Panc1 (cell line): ENCODE measurements around the gene CCDC66. TPM values are rescaled to one million over a fixed set of nuclear protein-coding genes. Genes with fewer than 3 reads are reported as not detected.
A peak's percentile ranks its signal among the peaks of the same experiment; 100 is the strongest.

ENCODE experiments used
- ATAC-seq: fragments of 200-7000 bp; cut with Tn5 transposase; 2 replicates; pipeline ENCODE4 v1.9.1; 2020; ENCODE audit warnings: mild to moderate bottlenecking, moderate library complexity
- BruUV-seq: library from RNA; stranded (reverse); fragments of 400-500 nt; replicated peaks from 2 replicates; lab custom pipeline; 2021; lab: Mats Ljungman, UMichigan
- CTCF ChIA-PET: fragments of 300-600 bp; sonication (Branson Sonifier 250); formaldehyde crosslinking; loops from one replicate; lab custom pipeline; 2022; ENCODE audit warnings: antibody characterized with exemption; lab: Charles Lee
- POLR2A ChIA-PET: fragments of 300-600 bp; sonication (Branson Sonifier 250); formaldehyde crosslinking; loops from one replicate; lab custom pipeline; 2022; ENCODE audit warnings: antibody characterized with exemption; lab: Charles Lee
- DNase-seq: peaks from one replicate; pipeline ENCODE4 v3.0.0-alpha.2; 2010; ENCODE audit warnings: low read depth, low spot score
- H3K27ac ChIP-seq: 2 replicates; pipeline ENCODE4 v1.5.1; 2011; ENCODE audit warnings: mild to moderate bottlenecking, low read length, inconsistent platforms
- H3K27me3 ChIP-seq: fragments of 200-500 bp; sonication (Bioruptor generic); 2 replicates; pipeline ENCODE4 v1.6.0; 2014; ENCODE audit warnings: low read length, inconsistent platforms; ENCODE audit not compliant: control insufficient read depth, insufficient read depth
- H3K36me3 ChIP-seq: fragments of 200-500 bp; sonication (Bioruptor generic); 2 replicates; pipeline ENCODE4 v1.5.1; 2014; ENCODE audit warnings: inconsistent platforms, mild to moderate bottlenecking, low read length, moderate library complexity; ENCODE audit not compliant: control insufficient read depth, insufficient read depth
- H3K4me1 ChIP-seq: 2 replicates; pipeline ENCODE4 v1.5.1; 2011; ENCODE audit warnings: inconsistent platforms, mild to moderate bottlenecking, low read length, moderate library complexity; ENCODE audit not compliant: control insufficient read depth, insufficient read depth
- H3K4me3 ChIP-seq, 2 experiments: 2 replicates each; pipeline ENCODE4 v1.5.1; 2011 to 2012; ENCODE audit warnings: low read depth in 2 of 2, low read length in 2 of 2, mild to moderate bottlenecking in 2 of 2, inconsistent platforms in 1 of 2, moderate library complexity in 1 of 2
- H3K9me3 ChIP-seq: fragments of 200-500 bp; sonication (Bioruptor generic); 2 replicates; pipeline ENCODE4 v1.5.1; 2014; ENCODE audit warnings: low read depth, mild to moderate bottlenecking, inconsistent platforms, low read length, moderate library complexity; ENCODE audit not compliant: control insufficient read depth, insufficient read depth
- POLR2AphosphoS5 ChIP-seq: IDR thresholded peaks from 2 replicates; pipeline ENCODE4 v1.6.1; 2012; ENCODE audit warnings: mild to moderate bottlenecking, low read depth, low read length, moderate library complexity
- SIN3A ChIP-seq: IDR thresholded peaks from 2 replicates; pipeline ENCODE4 v1.6.1; 2012; ENCODE audit warnings: low read depth, mild to moderate bottlenecking, low read length, moderate library complexity, borderline replicate concordance; ENCODE audit not compliant: insufficient read depth
- TCF7L2 ChIP-seq: IDR thresholded peaks from 2 replicates; pipeline ENCODE4 v1.6.1; 2011; ENCODE audit warnings: mild to moderate bottlenecking, low read depth, low read length, inconsistent platforms
- in situ Hi-C: cut with HindIII; loops from 2 replicates; pipeline ENCODE4 v1.10.0; 2016; ENCODE audit warnings: low sequenced_read_pairs, low pct_unique_long_range_greater_than_20kb
- intact Hi-C: fragments of 100-400 bp; cut with micrococcal nuclease; formaldehyde crosslinking; loops from one replicate; pipeline ENCODE4 v1.10.0; 2022; ENCODE audit not compliant: unreplicated experiment
- total RNA-seq: library from RNA; stranded (reverse); gene quantifications from one replicate; pipeline ENCODE4 v1.2.1, GENCODE V29; 2021; ENCODE audit not compliant: unreplicated experiment
- TF ChIP-seq, protein P1 (sequence below), 2 experiments: IDR thresholded peaks; 2 replicates each; pipeline ENCODE4 v1.6.1; 2011 to 2012; ENCODE audit warnings: low read depth in 2 of 2, control low read depth in 1 of 2, low read length in 1 of 2, mild to moderate bottlenecking in 1 of 2, moderate library complexity in 1 of 2; ENCODE audit not compliant: insufficient read depth in 1 of 2
- TF ChIP-seq, protein P2 (sequence below): fragments of 450-650 bp; IDR thresholded peaks from 2 replicates; pipeline ENCODE4 v1.5.1; 2017; ENCODE audit warnings: mild to moderate bottlenecking

CCDC66 gene
- total RNA-seq, 1 experiment from 2014 or later, result 11.1 TPM

DNA sequence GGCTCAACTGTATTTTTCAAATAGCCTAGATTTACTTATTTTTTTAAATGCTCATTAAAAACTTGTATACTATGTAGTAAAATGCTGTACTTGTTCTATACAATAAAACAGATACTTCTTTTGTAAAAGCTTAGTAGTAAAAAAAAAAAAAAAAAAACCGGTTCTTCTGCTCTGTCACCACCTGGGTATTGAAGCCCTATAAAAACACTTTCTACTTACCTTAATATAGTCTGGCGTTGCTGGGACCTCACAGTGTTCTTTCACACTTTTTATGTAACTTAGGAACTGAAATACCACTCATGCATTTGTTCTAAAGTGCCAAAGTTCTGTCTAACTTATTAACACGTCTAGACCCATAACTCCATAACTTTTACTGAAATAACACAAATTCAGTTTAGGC lies 64.7 kb downstream of the CCDC66 start:
- TF ChIP-seq TCF7L2 (no peak), SIN3A (no peak), POLR2AphosphoS5 (no peak)
- TF ChIP-seq, protein P1, sequence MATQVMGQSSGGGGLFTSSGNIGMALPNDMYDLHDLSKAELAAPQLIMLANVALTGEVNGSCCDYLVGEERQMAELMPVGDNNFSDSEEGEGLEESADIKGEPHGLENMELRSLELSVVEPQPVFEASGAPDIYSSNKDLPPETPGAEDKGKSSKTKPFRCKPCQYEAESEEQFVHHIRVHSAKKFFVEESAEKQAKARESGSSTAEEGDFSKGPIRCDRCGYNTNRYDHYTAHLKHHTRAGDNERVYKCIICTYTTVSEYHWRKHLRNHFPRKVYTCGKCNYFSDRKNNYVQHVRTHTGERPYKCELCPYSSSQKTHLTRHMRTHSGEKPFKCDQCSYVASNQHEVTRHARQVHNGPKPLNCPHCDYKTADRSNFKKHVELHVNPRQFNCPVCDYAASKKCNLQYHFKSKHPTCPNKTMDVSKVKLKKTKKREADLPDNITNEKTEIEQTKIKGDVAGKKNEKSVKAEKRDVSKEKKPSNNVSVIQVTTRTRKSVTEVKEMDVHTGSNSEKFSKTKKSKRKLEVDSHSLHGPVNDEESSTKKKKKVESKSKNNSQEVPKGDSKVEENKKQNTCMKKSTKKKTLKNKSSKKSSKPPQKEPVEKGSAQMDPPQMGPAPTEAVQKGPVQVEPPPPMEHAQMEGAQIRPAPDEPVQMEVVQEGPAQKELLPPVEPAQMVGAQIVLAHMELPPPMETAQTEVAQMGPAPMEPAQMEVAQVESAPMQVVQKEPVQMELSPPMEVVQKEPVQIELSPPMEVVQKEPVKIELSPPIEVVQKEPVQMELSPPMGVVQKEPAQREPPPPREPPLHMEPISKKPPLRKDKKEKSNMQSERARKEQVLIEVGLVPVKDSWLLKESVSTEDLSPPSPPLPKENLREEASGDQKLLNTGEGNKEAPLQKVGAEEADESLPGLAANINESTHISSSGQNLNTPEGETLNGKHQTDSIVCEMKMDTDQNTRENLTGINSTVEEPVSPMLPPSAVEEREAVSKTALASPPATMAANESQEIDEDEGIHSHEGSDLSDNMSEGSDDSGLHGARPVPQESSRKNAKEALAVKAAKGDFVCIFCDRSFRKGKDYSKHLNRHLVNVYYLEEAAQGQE (IDR thresholded peaks at IDR 0.05; ENCODE audit: insufficient read depth in 1 of 2, low read depth in 2 of 2, low read length in 1 of 2), result no peak
- TF ChIP-seq, protein P2, sequence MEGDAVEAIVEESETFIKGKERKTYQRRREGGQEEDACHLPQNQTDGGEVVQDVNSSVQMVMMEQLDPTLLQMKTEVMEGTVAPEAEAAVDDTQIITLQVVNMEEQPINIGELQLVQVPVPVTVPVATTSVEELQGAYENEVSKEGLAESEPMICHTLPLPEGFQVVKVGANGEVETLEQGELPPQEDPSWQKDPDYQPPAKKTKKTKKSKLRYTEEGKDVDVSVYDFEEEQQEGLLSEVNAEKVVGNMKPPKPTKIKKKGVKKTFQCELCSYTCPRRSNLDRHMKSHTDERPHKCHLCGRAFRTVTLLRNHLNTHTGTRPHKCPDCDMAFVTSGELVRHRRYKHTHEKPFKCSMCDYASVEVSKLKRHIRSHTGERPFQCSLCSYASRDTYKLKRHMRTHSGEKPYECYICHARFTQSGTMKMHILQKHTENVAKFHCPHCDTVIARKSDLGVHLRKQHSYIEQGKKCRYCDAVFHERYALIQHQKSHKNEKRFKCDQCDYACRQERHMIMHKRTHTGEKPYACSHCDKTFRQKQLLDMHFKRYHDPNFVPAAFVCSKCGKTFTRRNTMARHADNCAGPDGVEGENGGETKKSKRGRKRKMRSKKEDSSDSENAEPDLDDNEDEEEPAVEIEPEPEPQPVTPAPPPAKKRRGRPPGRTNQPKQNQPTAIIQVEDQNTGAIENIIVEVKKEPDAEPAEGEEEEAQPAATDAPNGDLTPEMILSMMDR, result no peak
- Histone ChIP-seq H3K27me3 (no peaks in the 10 kb centered on the region), H3K4me1 (no peaks in the 10 kb centered on the region), H3K4me3 (no peak overlapping the region), H3K36me3 (peaks cover 36% of the 10 kb centered on the region), H3K9me3 (no peaks in the 10 kb centered on the region), H3K27ac (no peak overlapping the region)
- TSS peak; percentile 28 for BruUV-seq
- no peak for ATAC-seq
- intact Hi-C loops, result no loop called here
- CTCF ChIA-PET, result no interaction called here
- DNase-seq, result no peak
- POLR2A ChIA-PET, result no interaction called here
- in situ Hi-C loops, result no loop called here

DNA sequence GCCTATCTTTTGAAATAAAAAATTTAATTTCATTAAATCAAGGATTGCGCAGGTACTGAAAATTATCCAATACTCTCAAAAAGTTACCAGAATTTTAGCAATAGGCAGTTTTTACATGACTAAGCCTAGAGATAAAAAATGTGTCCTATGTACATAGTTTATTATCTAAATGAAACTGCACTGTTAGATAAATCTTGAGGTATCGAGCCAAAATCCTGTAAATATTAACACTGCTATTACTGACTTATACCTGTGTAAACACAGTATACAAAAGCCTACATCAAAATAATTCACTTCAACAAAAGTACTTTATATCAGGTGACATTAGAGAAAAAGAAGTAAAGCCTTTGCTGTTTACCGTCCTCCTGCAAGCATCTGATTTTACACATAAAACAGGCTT lies 65.4 kb downstream of the CCDC66 start:
- Histone ChIP-seq H3K27ac (no peak overlapping the region), H3K27me3 (no peaks in the 10 kb centered on the region), H3K9me3 (no peaks in the 10 kb centered on the region), H3K4me3 (no peak overlapping the region), H3K4me1 (no peaks in the 10 kb centered on the region), H3K36me3 (peaks cover 40% of the 10 kb centered on the region)
- no peak for TF ChIP-seq SIN3A
- ChIA-PET CTCF (no interaction called here), POLR2A (no interaction called here)
- DNase-seq, result no peak
- intact Hi-C loops, result no loop called here
- no peak for ATAC-seq
- no TSS peak for BruUV-seq
- in situ Hi-C loops, result no loop called here

DNA sequence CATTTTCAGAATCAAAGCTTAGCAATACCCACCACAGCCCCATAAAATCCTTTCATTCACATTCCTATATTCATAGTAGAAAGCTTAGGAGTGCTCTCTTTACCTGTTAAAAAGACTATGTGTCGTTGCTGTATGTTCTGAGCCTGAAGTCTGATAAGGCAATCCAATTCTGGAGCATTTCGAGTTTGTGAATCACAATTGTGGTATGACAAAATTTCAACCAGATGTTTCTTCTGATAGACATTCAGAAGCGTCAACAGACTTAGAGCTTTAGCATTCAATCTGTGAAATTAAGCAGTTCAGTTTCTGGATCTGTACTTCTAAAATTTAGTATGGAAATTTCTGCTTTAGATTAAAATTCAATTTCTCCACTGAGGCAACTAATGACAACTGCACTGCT lies 67.8 kb downstream of the CCDC66 start:
- ATAC-seq (no peak), DNase-seq (no peak)
- intact Hi-C loops (no loop called here), in situ Hi-C loops (no loop called here)
- no peak overlapping the region for H3K4me3 ChIP-seq
- H3K36me3 ChIP-seq, result peaks cover 40% of the 10 kb centered on the region
- H3K27me3 ChIP-seq, result no peaks in the 10 kb centered on the region
- H3K27ac ChIP-seq, result no peak overlapping the region
- BruUV-seq, result no TSS peak
- POLR2A ChIA-PET, result no interaction called here
- TF ChIP-seq TCF7L2, result no peak
- TF ChIP-seq, protein P1 (IDR thresholded peaks at IDR 0.05; ENCODE audit: insufficient read depth in 1 of 2, low read depth in 2 of 2, low read length in 1 of 2), result no peak
- TF ChIP-seq, protein P2, result no peak
- no peak for TF ChIP-seq POLR2AphosphoS5
- no peak for TF ChIP-seq SIN3A
- no peaks in the 10 kb centered on the region for H3K4me1 ChIP-seq
- CTCF ChIA-PET, result interaction anchor here (0.5 kb wide), 1 partner anchor 284 kb away, joined by 4 read pairs; no protein-coding TSS in a partner anchor
- no peaks in the 10 kb centered on the region for H3K9me3 ChIP-seq
